HepG2 (cell line): ENCODE results near the gene GORASP2. TPM values are rescaled to one million over a fixed set of nuclear protein-coding genes. Genes with fewer than 3 reads are reported as not detected.

Source experiments
- ATAC-seq: fragments of 200-7000 bp; cut with Tn5 transposase; 3 replicates; pipeline ENCODE4 v1.9.1; 2020; ENCODE audit warnings: mild to moderate bottlenecking, moderate library complexity
- BruUV-seq: library from RNA; stranded (reverse); fragments of 400-500 nt; replicated peaks from 2 replicates; lab custom pipeline; 2021; lab: Mats Ljungman, UMichigan
- CTCF ChIA-PET: fragments of 300-600 bp; formaldehyde crosslinking; extraction: SDS; loops from one replicate; lab custom pipeline; 2021; ENCODE audit warnings: low total read pairs, inconsistent platforms, low intra/inter-chr PET ratio; lab: Yijun Ruan, JAX
- POLR2A ChIA-PET: fragments of 350-600 bp; sonication (Branson Sonifier 250); formaldehyde crosslinking; loops from one replicate; lab custom pipeline; 2020; ENCODE audit warnings: antibody characterized with exemption, inconsistent platforms; lab: Yijun Ruan, JAX
- DNase-seq: peaks from one replicate; pipeline ENCODE4 v3.0.0-alpha.2; 2015; ENCODE audit warnings: low spot score
- FAIRE-seq: peaks from 3 replicates; lab custom pipeline; 2011; peaks lifted over from hg19 to GRCh38; lab: Jason Lieb, UNC
- H2AFZ ChIP-seq: one replicate; pipeline ENCODE4 v1.6.1; 2011; ENCODE audit warnings: low read length, inconsistent platforms
- H3K27ac ChIP-seq: fragments of 300-600 bp; 3 replicates; pipeline ENCODE4 v1.8.0; 2011; ENCODE audit warnings: mixed run types, mild to moderate bottlenecking, mixed read lengths, low read length, inconsistent platforms; ENCODE audit not compliant: insufficient read depth; ENCODE audit errors: extremely low read length
- H3K27me3 ChIP-seq, 2 experiments: fragments of 200-600 bp in 1 of 2; 2 replicates in 1 of 2; 3 replicates in 1 of 2; pipeline versions ENCODE4 v1.6.0 to v1.8.0; 2011; ENCODE audit warnings: low read length in 2 of 2, mild to moderate bottlenecking in 2 of 2, moderate library complexity in 2 of 2, inconsistent platforms in 1 of 2; ENCODE audit not compliant: insufficient read depth in 2 of 2, control insufficient read depth in 1 of 2
- H3K36me3 ChIP-seq, 2 experiments: fragments of 200-600 bp in 1 of 2; replicated peaks in 1 of 2; 2 replicates in 1 of 2; 3 replicates in 1 of 2; pipeline versions ENCODE4 v1.5.1 to v1.8.0; 2011; ENCODE audit warnings: low read length in 2 of 2, inconsistent platforms in 1 of 2; ENCODE audit not compliant: insufficient read depth in 2 of 2, control insufficient read depth in 1 of 2
- H3K4me1 ChIP-seq: 2 replicates; pipeline ENCODE4 v1.5.1; 2012; ENCODE audit warnings: low read length, inconsistent platforms; ENCODE audit not compliant: insufficient read depth
- H3K4me2 ChIP-seq: 2 replicates; pipeline ENCODE4 v1.6.0; 2011; ENCODE audit warnings: low read depth, low read length, inconsistent platforms
- H3K4me3 ChIP-seq, 3 experiments: fragments of 200-600 bp in 1 of 3; sonication (generic), shearing (Covaris generic) in 1 of 3; replicated peaks in 1 of 3; 2 replicates each; pipeline ENCODE4 v1.5.1; 2011 to 2016; ENCODE audit warnings: low read length in 3 of 3, inconsistent platforms in 2 of 3, low read depth in 2 of 3, mild to moderate bottlenecking in 2 of 3, control low read depth in 1 of 3, mixed read lengths in 1 of 3; ENCODE audit not compliant: insufficient read depth in 1 of 3
- H3K79me2 ChIP-seq: one replicate; pipeline ENCODE4 v1.6.1; 2011; ENCODE audit warnings: low read length, inconsistent platforms; ENCODE audit not compliant: insufficient read depth
- H3K9ac ChIP-seq: 2 replicates; pipeline ENCODE4 v1.6.0; 2011; ENCODE audit warnings: mild to moderate bottlenecking, low read depth, low read length, inconsistent platforms; ENCODE audit not compliant: insufficient read depth
- H3K9me3 ChIP-seq: 2 replicates; pipeline ENCODE4 v1.5.1; 2012; ENCODE audit warnings: mild to moderate bottlenecking, low read length
- H4K20me1 ChIP-seq: 2 replicates; pipeline ENCODE4 v1.6.0; 2011; ENCODE audit warnings: inconsistent platforms, mild to moderate bottlenecking, low read length, moderate library complexity; ENCODE audit not compliant: insufficient read depth
- ELF3 ChIP-seq: IDR thresholded peaks from 2 replicates; pipeline ENCODE4 v1.6.1; 2016; ENCODE audit warnings: missing genetic modification reagents, missing compliant biosample characterization
- IRF2 ChIP-seq: IDR thresholded peaks from 2 replicates; pipeline ENCODE4 v1.6.1; 2018; ENCODE audit warnings: missing genetic modification reagents, missing compliant biosample characterization
- MTF1 ChIP-seq: sonication (generic); formaldehyde crosslinking; IDR thresholded peaks from 2 replicates; pipeline ENCODE4 v1.5.0; 2020; ENCODE audit warnings: missing genetic modification reagents
- NFE2L2 ChIP-seq: fragments of 150-350 bp; IDR thresholded peaks from 2 replicates; pipeline ENCODE4 v1.6.1; 2014; ENCODE audit warnings: low read length
- ZC3H4 ChIP-seq: sonication (generic); formaldehyde crosslinking; IDR thresholded peaks from 2 replicates; pipeline ENCODE4 v1.4.0; 2020; ENCODE audit warnings: missing genetic modification reagents, borderline replicate concordance
- ZNF354B ChIP-seq: sonication (generic); formaldehyde crosslinking; IDR thresholded peaks from 2 replicates; pipeline ENCODE4 v1.8.0; 2022; ENCODE audit warnings: mild to moderate bottlenecking, missing genetic modification reagents
- ZNF775 ChIP-seq: sonication (generic); formaldehyde crosslinking; IDR thresholded peaks from 2 replicates; pipeline ENCODE4 v1.4.0; 2020; ENCODE audit warnings: missing genetic modification reagents, mild to moderate bottlenecking, moderate library complexity, borderline replicate concordance
- WGBS: methylation state at CpG from one replicate; pipeline ENCODE4 v1.1.6; 2017; ENCODE audit warnings: low lambda C conversion rate; 5-methylcytosine and 5-hydroxymethylcytosine counted together
- in situ Hi-C: cut with HindIII; loops from 2 replicates; pipeline ENCODE4 v1.10.0; 2017; ENCODE audit warnings: low pct_unique_long_range_greater_than_20kb; ENCODE audit not compliant: extremely low pct_ligation_motif_present
- intact Hi-C: fragments of 100-400 bp; cut with micrococcal nuclease; formaldehyde crosslinking; loops from one replicate; pipeline ENCODE4 v1.10.0; 2022; ENCODE audit not compliant: unreplicated experiment
- polyA plus RNA-seq, 8 experiments: library from polyadenylated mRNA; depleted of rRNA in 3 of 8; stranded (reverse) in 7 of 8; unstranded in 1 of 8; fragments of >200 nt; fragmentation: Illumina TruSeq in 4 of 8; extraction: Trizol in 4 of 8; gene quantifications; 2 replicates each; pipeline versions ENCODE4 v1.2.1 to v1.2.3, GENCODE V29; 2011 to 2016; ENCODE audit warnings: low read depth in 4 of 8, missing spikeins in 1 of 8, mixed read lengths in 1 of 8; ENCODE audit not compliant: insufficient read depth in 1 of 8
- total RNA-seq, 5 experiments: library from RNA; depleted of rRNA; stranded (reverse); fragments of >200 nt; fragmentation: Illumina TruSeq; extraction: Trizol; gene quantifications; 2 replicates each; pipeline ENCODE4 v1.2.3, GENCODE V29; 2016; ENCODE audit warnings: low read depth in 1 of 5
- TF ChIP-seq, protein P1 (sequence below): sonication (generic); formaldehyde crosslinking; IDR thresholded peaks from 2 replicates; pipeline ENCODE4 v1.5.1; 2020; ENCODE audit warnings: mild to moderate bottlenecking, missing genetic modification reagents, moderate library complexity
- TF ChIP-seq, protein P2 (sequence below): fragments of 450-650 bp; IDR thresholded peaks from 2 replicates; pipeline ENCODE4 v1.6.1; 2016
- TF ChIP-seq, protein P3 (sequence below): sonication (generic); formaldehyde crosslinking; IDR thresholded peaks from 2 replicates; pipeline ENCODE4 v1.5.0; 2020; ENCODE audit warnings: missing genetic modification reagents, mild to moderate bottlenecking, borderline replicate concordance

The GORASP2 gene
- total and polyA plus RNA-seq, 2 of the 13 experiments (the other 11 are each of a cell fraction or from before 2014, with no cell fraction given), result 103 to 239 TPM

DNA sequence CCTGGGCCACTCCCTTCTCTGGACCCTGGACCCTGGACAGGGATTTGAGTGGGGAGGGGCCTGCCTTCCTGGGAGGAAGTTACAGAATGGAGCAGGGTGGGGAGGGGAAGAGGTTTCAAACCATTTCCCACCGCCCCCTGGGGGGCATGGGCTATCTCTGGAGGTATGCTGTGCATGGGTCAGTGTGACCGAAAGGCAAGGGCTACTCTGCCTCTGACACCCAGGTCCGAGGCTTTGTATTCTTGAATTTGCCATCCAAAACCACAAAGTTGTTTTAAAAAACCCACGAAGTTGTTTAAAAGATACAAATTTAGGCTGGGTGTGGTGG is 46.9 kb downstream of the GORASP2 start (continued):
- TF ChIP-seq, protein P1, sequence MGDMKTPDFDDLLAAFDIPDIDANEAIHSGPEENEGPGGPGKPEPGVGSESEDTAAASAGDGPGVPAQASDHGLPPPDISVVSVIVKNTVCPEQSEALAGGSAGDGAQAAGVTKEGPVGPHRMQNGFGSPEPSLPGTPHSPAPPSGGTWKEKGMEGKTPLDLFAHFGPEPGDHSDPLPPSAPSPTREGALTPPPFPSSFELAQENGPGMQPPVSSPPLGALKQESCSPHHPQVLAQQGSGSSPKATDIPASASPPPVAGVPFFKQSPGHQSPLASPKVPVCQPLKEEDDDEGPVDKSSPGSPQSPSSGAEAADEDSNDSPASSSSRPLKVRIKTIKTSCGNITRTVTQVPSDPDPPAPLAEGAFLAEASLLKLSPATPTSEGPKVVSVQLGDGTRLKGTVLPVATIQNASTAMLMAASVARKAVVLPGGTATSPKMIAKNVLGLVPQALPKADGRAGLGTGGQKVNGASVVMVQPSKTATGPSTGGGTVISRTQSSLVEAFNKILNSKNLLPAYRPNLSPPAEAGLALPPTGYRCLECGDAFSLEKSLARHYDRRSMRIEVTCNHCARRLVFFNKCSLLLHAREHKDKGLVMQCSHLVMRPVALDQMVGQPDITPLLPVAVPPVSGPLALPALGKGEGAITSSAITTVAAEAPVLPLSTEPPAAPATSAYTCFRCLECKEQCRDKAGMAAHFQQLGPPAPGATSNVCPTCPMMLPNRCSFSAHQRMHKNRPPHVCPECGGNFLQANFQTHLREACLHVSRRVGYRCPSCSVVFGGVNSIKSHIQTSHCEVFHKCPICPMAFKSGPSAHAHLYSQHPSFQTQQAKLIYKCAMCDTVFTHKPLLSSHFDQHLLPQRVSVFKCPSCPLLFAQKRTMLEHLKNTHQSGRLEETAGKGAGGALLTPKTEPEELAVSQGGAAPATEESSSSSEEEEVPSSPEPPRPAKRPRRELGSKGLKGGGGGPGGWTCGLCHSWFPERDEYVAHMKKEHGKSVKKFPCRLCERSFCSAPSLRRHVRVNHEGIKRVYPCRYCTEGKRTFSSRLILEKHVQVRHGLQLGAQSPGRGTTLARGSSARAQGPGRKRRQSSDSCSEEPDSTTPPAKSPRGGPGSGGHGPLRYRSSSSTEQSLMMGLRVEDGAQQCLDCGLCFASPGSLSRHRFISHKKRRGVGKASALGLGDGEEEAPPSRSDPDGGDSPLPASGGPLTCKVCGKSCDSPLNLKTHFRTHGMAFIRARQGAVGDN (CRISPR knock-in tag), result peak; percentile 44; the same call in 1 of the 2 replicates
- 0 out of 2 replicates have a peak, but pooled peaks have one; percentile 1 for TF ChIP-seq IRF2 (CRISPR knock-in tag)
- TF ChIP-seq, protein P2, sequence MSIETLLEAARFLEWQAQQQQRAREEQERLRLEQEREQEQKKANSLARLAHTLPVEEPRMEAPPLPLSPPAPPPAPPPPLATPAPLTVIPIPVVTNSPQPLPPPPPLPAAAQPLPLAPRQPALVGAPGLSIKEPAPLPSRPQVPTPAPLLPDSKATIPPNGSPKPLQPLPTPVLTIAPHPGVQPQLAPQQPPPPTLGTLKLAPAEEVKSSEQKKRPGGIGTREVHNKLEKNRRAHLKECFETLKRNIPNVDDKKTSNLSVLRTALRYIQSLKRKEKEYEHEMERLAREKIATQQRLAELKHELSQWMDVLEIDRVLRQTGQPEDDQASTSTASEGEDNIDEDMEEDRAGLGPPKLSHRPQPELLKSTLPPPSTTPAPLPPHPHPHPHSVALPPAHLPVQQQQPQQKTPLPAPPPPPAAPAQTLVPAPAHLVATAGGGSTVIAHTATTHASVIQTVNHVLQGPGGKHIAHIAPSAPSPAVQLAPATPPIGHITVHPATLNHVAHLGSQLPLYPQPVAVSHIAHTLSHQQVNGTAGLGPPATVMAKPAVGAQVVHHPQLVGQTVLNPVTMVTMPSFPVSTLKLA, result no peak
- no peak for TF ChIP-seq ZC3H4 (CRISPR knock-in tag)
- TF ChIP-seq ELF3, result peak; percentile 48; the same call in 1 of the 2 replicates

DNA sequence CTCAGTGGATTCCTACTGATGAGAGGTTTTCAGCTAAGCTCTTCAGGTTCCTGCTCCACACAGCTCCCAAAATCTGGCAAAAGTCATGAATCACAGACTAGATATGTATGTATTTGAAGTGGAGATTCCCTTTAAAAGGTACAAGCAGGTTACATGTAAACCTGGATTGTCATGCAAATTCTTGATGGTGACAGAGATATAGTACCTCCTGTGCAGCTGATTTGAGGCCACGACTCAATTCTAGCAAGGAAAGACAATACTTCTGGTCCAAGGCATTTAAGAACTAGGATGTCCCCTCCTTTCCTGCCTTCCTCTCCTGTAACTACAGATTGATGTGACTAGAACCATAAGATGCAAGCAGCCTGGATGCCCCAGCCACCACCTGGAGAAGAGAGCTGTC is 55.0 kb downstream of the GORASP2 start:
- Histone ChIP-seq H4K20me1 (no peaks in the 10 kb centered on the region), H2AFZ (no peak overlapping the region), H3K36me3 (peaks cover 0 to 1% of the 10 kb centered on the region in 2 experiments; a peak in 2 of 5 replicates), H3K4me3 (no peak overlapping the region), H3K79me2 (no peaks in the 10 kb centered on the region), H3K4me2 (no peak overlapping the region), H3K9me3 (no peaks in the 10 kb centered on the region), H3K9ac (no peak overlapping the region), H3K27me3 (no peaks in the 10 kb centered on the region; a peak in 1 of 5 replicates), H3K4me1 (peaks cover 9% of the 10 kb centered on the region; the same call in 1 of the 2 replicates), H3K27ac (no peak overlapping the region)
- intact Hi-C loops (no loop called here), in situ Hi-C loops (no loop called here)
- TF ChIP-seq, protein P3, sequence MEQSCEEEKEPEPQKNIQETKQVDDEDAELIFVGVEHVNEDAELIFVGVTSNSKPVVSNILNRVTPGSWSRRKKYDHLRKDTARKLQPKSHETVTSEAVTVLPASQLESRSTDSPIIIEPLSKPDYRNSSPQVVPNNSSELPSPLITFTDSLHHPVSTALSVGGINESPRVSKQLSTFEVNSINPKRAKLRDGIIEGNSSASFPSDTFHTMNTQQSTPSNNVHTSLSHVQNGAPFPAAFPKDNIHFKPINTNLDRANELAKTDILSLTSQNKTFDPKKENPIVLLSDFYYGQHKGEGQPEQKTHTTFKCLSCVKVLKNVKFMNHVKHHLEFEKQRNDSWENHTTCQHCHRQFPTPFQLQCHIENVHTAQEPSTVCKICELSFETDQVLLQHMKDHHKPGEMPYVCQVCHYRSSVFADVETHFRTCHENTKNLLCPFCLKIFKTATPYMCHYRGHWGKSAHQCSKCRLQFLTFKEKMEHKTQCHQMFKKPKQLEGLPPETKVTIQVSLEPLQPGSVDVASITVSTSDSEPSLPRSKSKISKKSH (CRISPR knock-in tag), result no peak
- no peak for TF ChIP-seq NFE2L2
- no peak for TF ChIP-seq ZNF354B (CRISPR knock-in tag)
- TF ChIP-seq MTF1 (CRISPR knock-in tag), result no peak
- TF ChIP-seq ZNF775 (CRISPR knock-in tag), result no peak
- ATAC-seq (peak; percentile 30), DNase-seq (no peak), FAIRE-seq (no peak)
- CTCF ChIA-PET, result no interaction called here
- no TSS peak for BruUV-seq
- 79% methylated on average over 1 of the region's 1 CpG for WGBS
- POLR2A ChIA-PET, result interaction anchor here (0.9 to 1.4 kb wide), 2 partner anchors 10 to 450 kb away, joined by 4 to 13 read pairs; partner anchors contain the start of genes DCAF17 and METTL8
